NCI-H2081 (cell line): ENCODE data around the gene FBXO31.
"Not testable (repeated sequence)": the region's sequence is repeated elsewhere in the genome, so short reads cannot be mapped to it uniquely, and the experiment has no call there.

Source experiments
- DNase-seq, 2 experiments: peaks; one replicate each; lab custom pipeline; 2025; lab: John Stamatoyannopoulos, UW

FBXO31 gene

GRCh38 chr16:87362828-87363559 lies 20.6 kb downstream of the FBXO31 start:
- DNase-seq = not testable (repeated sequence)

GRCh38 chr16:87361916-87362619 lies 21.5 kb downstream of the FBXO31 start:
- no peak for DNase-seq

DNA sequence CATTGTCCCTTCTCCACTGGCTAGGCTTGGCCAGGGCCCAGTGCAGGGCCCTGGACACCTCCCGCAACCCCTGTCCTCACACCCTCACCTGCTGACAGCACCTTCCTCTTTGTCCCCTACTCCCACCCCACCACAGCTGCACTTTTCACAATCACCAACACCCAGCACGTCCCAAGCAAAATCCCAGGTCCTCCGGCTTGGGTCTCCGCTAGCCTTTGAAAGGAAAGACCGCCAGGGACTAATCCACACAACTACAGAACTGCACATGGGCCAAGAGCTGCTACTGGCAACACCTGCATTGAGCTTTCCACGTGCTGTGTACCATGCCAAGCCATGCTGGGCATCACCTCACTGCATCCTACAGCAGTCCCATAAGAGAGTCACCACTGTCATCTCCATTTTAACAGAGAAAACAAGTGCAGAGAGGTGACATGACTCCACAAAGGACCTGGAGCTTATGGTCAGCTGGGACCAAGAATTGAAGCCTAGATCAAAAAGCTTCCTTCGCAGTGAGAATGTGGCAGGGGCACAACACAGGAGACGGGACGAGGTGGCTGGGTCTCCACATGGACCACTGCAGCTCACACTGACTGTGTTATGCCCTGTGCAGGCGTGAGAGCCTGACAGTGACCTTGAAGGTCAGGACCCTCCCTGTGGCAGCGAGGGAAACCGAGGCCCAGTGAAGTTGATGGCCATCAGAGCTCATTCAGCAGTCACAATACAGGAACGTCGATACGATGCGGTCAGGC lies 22.5 kb downstream of the FBXO31 start:
- no peak for DNase-seq

DNA sequence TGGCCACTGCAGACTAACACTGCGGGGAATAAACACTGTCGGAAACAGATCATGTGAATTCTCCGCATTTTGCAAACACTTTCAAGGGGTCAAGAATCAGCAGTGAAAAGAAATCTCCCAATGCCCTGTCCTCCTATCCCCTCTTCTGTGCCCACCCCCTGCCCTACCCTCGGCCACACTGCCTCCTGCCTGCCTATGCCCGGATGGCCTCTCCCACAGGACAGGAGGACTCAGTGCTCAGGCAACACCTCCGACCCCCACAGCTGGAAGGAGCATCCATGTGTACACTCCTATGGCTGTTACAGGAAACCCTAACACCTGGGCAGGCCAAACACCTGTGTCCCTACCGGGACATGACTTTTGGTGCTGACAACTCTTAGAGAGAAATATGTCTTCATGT lies 24.5 kb downstream of the FBXO31 start:
- DNase-seq = no peak

- DNase-seq = no peak
Observed at GRCh38 chr16:87358696-87359095, 24.9 kb downstream of the FBXO31 start.

DNA sequence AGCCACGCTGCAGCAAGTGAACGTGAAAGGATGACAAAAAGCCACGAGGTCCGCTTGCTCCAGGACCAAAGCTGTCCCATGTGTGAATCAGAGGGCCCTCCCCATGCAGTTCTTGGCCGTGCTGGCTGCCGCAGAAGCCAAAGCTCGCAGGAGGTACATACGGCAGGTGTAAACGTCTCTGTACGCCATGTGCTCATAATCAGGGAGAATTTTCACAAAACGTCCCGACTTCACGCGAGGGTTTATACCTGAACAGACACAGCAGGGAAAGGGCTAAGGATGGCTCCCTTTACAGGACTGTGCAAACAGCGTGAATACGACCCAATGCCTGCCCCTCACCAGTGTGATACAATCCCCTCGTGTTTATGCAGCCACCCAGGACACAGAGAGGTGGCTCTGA lies 25.3 kb downstream of the FBXO31 start:
- no peak for DNase-seq

DNA sequence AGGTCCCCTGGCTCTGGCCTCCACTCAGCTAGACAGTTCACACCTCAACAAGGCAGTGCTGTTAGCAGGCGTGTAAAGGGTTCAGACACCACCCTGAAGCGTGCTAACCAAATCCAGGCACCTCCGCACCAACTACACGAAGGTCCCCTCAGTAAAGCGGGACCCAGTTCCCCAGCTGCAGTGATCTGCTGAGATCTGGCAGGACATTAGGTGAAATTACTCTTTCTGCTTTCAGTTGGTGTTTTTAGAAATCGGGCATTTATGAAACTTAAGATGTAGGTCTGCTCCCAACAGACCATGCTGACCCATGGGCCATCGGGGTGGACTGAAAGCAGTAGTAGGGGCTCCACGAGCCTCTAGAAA lies 27.1 kb downstream of the FBXO31 start:
- DNase-seq = no peak

- DNase-seq = no peak
Observed at GRCh38 chr16:87353613-87354012, 30.0 kb downstream of the FBXO31 start.

GRCh38 chr16:87352818-87353217 lies 30.8 kb downstream of the FBXO31 start:
- DNase-seq = no peak

- no peak for DNase-seq
Observed at GRCh38 chr16:87351320-87351698, 32.3 kb downstream of the FBXO31 start.

DNA sequence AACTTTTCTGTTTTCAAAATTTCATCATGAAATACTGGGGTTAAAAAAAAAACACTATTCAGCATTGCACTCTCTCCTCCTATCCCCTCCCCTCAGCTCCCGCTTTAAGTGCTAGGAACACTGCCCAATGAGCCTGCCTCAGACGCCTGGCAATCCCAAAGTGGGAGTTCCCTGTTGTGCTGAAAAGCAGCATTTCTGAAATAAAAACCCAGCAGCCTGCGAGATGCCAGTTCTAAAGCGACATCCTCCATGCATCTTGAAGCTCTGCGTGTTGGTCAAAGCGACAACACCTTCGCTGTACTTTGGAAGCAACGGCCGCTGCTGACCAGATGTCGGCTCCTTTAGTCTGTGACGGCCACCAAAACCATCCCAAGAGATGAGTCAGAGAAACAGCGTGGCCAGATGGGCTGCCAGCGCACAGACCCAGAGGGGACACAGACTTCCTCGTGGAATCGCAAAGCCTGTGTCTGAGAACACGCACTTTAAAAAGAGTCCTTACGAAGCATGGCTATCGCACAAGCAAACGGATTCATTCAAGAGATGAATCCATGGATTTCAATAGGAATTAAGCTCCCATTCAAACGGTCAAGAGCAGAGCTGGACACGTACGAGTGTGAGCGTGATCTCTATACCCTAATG lies 32.8 kb downstream of the FBXO31 start:
- no peak for DNase-seq

- DNase-seq = no peak
Observed at GRCh38 chr16:87350031-87350430, 33.5 kb downstream of the FBXO31 start.

DNA sequence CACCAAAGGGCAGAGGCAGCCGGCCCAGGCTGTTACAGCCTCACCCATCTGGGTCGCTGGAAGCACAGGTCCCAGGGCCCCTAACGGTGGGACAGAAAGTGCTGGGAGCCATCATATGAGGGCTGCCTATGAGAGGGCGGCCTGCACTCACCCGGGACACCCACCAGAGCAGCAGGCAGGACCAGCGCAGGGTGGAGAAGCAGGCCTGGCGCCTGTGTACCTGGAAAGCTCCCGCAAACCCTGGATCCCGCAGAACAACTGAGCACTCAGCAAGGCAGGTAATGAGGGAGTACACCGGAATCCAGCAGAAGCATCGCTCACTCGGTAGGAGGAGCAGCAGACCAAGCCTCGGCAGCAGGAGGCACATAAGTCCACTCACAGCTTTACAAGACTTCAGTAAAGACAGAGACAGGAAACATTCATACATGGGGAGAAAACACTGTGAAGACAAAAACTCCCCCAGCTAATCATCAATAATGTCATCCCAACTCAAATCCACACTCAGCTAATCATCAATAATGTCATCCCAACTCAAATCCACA lies 34.9 kb downstream of the FBXO31 start:
- no peak for DNase-seq

DNA sequence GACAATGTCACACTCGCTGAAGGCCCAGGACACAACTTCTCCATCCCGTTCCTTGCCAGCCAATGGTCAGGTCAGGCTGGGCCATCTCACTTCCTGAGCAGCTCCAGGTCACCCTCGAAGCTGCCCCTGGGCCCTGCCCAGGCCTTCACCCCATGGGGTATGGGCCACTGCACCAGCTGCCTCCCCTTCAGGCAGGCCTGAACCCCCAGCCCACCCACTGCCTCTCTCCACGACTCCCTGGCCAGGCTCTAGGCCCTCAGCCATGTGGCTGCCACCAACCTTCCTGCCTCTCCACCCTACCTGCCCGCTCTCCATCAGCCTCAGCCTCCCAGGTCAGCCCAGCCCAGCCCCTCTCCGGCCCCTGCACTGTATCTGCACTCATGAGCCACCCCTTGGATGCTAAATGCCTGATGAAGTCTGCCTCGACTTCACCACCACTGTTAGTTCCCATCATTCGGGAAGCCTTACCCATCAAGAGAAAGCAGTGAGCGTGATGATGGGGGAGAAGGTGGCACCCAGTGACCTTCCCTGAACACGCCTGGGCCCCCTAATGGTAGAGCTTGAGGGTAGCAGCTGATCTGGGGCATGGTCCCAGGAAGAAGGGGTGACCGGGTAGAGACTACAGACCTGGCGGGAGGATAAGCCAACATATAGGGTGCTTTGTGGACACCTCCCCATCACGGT lies 35.5 kb downstream of the FBXO31 start:
- no peak for DNase-seq

- no peak for DNase-seq
Observed at GRCh38 chr16:87346517-87347060, 37.0 kb downstream of the FBXO31 start.

DNA sequence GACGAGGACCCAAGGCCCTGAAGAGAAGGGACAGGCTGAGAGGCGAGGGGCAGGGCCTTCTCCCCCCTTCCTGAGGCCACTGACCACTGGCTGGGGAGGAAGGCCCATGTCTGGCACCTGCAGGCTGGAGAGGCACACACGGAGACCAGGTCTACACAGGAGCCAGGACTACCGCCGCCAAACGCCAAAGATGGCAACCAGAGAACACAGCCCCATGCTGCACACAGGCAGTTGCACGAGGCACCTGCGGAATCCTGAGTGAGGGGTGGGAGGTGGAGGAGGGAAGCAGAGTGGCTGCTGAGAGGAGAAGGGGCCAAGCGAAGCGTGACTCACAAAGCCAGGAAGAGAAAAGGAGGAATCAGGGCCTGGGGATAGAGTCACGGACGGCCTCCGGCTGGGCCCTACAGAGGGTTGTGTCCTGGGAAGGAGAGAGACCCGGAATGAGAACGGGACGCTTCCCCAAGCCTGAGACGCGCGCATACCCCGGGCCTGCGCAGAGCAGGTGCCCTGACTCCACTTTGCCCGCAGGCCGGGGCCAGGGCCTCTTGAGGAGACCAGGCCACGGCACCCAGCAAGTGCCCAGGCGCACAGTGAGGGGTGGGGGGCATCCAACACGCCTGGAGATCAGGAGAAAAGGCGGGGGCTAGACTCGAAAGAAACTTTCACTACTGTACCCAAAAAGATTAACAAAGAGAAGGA lies 37.7 kb downstream of the FBXO31 start:
- no peak for DNase-seq

GRCh38 chr16:87344931-87345631 lies 38.5 kb downstream of the FBXO31 start:
- no peak for DNase-seq

DNA sequence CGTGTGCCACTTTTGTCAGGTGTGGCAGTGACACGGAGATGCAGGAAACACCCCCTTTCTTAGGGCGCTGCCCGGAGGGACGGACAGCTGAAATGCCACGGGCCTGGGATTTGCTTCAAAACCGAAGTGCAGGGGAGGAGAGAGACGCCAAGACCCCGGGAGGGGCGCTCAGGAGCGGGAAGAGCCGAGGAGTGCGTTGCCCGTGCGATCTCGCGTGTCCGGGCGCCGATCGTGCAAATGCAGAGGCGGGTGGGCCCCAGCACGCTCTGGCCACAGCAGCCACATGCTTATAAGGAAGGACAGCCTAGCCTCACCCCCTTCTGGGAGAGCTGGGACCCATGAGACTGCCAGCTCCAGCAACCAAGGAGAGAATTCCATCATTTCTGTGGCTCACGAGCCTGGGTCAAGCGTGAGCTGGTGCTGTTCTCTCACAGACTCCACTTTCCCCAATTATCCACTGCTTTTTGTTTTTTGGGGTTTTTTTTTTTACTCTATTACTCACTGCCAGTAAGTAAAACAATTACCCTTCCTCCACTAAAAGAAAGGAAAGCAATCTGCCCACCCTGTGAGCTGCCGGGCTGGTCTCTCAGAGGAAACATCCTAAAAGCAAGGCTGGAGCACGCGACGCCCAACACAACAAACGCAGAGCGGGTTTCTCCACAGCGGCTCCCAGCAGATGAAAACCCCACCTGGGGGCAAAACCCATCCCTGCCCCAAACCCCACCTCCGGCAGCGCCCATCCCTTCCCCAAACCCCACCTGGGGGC lies 39.2 kb downstream of the FBXO31 start:
- no peak for DNase-seq

GRCh38 chr16:87343753-87344050 lies 39.9 kb downstream of the FBXO31 start:
- no peak for DNase-seq
